ENCODE measurements around the gene GDI1.

DNA sequence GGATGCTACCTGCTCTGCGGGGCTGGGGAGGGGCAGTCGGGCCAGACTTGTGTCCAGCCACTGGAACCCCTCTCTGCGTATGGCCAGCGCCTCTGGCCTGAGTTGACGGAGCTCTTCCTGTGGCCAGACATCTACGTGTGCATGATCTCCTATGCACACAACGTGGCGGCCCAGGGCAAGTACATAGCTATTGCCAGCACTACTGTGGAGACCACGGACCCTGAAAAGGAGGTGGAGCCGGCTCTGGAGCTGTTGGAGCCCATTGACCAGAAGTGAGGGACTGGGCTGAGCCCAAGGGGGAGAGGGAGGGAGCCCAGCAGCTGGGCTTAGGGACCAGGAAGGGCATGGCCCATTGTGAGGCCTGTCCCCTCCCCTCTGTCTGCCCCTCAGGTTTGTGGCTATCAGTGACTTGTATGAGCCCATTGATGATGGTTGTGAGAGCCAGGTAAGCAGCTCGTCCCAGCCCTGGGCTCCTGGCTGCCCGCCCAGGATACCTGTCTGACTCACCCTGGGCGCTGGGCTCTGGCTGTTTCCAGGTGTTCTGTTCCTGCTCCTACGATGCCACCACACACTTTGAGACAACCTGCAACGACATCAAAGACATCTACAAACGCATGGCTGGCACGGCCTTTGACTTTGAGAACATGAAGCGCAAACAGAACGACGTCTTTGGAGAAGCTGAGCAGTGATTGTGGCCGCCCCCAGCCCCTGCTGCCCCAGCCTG is 5.2 kb downstream of the GDI1 start:
- TF ChIP-seq ZFP3 (CRISPR knock-in tag; IDR thresholded peaks at IDR 0.05) (no peak), TOX (CRISPR knock-in tag; IDR thresholded peaks at IDR 0.05; ENCODE audit: borderline replicate concordance) (no peak), ARNTL (CRISPR knock-in tag; IDR thresholded peaks at IDR 0.05; ENCODE audit: borderline replicate concordance, low read depth) (no peak), RARB (CRISPR knock-in tag; IDR thresholded peaks at IDR 0.05) (no peak), ISL1 (CRISPR knock-in tag; IDR thresholded peaks at IDR 0.05) (no peak)
- TF ChIP-seq, protein P1, sequence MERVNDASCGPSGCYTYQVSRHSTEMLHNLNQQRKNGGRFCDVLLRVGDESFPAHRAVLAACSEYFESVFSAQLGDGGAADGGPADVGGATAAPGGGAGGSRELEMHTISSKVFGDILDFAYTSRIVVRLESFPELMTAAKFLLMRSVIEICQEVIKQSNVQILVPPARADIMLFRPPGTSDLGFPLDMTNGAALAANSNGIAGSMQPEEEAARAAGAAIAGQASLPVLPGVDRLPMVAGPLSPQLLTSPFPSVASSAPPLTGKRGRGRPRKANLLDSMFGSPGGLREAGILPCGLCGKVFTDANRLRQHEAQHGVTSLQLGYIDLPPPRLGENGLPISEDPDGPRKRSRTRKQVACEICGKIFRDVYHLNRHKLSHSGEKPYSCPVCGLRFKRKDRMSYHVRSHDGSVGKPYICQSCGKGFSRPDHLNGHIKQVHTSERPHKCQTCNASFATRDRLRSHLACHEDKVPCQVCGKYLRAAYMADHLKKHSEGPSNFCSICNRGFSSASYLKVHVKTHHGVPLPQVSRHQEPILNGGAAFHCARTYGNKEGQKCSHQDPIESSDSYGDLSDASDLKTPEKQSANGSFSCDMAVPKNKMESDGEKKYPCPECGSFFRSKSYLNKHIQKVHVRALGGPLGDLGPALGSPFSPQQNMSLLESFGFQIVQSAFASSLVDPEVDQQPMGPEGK (CRISPR knock-in tag; IDR thresholded peaks at IDR 0.05; ENCODE audit: borderline replicate concordance): no peak

Measured in SK-N-SH treated with all-trans-retinoic acid at 6 μM for 48 hours (cell line).